GM04504 (cell line): ENCODE measurements around the gene ARMC7.

Source experiments
- DNase-seq: peaks from one replicate; pipeline ENCODE4 v3.0.0-alpha.2; 2012; ENCODE audit warnings: low read depth

Gene ARMC7

DNA sequence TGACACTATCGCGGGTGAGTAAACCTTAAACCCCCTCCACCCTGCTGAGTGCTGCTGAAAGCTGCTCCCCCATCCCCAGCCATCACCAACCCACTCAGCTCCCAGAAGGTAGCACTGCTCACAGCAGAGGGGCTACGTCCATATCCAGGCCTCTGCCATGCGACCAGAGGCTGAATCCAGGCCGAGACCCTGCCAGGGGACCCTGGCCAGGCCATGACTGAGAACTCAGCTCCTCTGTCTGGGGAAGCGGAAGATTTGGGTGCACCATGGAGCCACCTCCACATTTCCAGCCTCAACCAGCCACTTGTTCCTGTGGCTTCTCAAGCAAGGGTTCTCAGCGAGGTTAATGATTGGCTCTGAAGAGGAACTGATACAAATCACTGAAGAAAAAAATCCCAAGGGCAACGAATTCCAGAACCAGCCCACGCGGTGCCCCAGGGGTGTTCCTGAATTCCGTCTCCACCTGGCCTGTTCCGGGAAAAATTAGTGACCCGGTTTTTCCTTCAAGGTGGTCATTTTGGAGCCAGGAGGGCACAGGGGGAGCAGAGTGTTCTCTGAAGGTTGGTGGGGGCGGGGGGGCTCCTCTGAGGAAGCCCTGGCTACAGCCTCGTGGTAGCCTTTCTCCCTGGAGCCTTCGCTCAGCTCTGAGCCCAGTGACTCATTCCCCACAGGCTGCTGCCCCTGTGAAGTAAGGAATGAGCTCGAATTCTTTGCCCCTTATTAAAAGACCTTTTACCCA lies 31.3 kb upstream of the ARMC7 start:
- DNase-seq = peak; percentile 45

DNA sequence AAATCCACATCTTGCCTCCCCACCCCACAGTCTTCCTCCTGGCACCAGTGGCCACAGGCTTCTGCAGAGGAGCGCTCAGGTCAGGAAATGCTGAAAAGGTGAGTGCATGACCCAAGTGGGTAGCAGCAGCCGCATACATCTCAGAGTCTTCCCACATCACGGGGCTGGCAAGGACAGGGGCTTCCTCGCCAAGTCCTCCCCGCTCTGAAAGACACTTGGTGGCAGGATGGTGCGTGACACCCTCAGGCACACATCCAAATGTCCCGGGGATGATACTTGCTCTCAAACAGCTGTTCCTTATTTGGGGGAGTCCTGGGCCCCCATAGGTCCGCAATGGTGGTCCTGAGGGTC lies 30.8 kb upstream of the ARMC7 start:
- DNase-seq = no peak

DNA sequence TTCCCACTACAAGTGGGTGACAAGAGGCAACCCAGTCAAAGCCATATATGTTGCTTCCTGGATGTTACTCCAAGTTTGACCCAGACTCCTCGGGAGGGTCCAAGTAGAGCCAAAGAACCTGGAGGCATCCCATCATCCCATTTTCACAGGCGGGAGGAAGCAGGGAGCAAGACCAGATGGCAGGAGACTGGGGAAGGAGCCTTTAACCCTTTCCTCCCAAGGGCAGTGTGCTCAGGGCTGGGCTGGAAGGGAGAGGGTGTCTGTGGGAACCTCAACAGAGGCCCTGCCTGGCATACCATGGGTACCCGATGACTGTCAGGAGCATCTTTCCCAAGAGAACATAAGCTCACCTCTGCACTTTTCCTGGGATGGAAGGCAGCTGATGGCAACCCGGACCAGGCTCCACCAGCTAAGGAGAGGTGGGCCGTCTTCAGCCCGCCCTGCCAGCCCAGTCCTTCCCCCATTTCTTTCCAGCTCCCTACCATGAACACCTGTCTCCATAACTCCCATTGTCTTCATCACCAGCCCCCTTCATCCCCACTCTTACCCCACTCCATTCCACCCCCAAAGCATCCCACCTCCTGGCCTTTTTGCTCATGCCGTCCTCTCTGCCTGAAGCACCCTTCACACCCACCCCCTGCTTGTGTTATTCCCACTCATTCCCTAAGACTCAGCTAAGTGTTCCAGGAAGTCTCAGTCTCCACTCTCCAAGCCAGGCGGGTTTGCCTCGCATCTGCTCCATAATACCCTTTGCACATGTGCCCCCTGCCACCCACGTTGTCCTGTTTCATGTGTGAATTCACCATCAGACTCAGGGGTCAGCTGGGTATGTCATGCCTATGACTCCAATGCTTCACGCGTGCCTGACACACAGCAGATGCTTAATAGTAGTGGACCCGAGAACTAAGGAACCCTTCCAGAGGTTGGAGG lies 27.9 kb upstream of the ARMC7 start:
- no peak for DNase-seq

DNA sequence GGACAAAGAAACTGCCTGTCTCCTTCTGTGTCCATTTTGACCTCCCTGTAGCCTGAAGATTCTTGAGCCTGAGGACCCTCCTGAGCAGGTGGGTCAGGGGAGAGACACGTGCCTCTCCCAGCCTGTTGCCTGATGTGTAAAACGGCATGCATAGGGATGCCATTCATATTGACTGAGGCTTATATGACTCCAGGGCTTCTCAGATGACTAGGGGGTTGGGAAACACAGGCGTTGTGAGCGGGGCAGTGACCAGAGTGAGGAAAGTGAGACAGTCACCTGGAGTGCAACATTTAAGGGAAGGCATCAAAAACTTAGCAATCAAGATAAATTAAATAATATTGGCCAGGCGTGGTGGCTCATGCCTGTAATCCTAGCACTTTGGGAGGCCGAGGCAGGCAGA lies 27.1 kb upstream of the ARMC7 start:
- no peak for DNase-seq

DNA sequence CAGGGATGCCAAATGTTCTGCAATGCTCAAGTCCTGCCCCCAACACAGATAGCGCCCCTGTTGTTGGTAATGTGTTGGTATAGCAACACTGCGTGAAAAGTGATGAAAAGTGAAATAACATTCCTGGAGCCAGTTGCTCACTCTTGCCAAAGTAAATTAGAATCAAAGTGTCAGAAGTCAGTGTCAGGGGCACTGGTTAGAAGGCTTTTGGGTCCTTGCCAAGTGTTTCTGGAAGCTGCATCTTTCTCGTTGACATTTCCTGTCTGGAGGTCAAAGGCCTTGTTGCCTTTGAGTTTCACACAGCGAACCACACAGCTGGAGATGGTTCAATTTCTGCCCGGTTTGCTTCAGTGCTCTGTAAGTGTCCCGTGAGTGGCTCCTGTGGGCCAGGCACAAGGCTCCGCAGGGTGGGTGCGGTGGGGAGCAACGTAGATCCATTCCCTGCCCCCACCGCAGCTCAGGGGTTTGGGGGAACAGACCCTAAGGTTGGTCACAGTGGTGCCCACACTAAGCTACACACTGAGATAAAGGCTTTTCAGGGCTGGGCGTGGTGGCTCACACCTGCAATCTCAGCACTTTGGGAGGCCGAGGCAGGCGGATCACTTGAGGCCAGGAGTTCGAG lies 25.6 kb upstream of the ARMC7 start:
- DNase-seq = no peak

DNA sequence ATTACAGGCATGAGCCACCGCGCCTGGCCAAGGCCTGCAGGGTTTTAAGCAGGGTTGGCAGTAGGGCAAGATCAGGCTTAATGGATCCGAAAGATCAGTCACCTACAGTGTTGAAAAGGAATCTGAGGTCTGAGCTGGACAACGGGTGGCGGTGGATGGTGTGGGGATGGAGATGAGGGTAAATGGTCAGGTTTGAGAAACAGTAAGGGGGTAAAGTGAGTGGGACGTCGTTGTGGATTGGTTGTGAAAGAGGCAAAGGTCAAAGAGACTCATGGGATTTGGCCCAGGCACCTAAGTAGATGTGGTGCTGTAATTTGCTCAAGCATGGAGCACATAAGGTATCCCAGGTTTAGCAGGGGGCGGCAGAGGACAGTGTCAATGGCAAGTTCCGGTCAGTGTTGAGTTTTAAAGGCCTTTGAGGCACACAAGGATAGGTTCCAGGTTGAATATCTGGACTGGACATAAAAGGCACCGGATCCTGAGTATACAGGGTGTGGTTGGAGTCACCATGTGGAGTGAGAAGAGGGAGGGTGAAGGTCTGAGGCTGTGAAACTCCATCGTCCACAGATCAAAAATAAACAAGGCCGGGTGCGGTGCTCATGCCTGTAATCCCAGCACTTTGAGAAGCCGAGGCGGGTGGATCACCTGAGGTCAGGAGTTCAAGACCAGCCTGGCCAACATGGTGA lies 23.1 kb upstream of the ARMC7 start:
- DNase-seq = no peak

DNA sequence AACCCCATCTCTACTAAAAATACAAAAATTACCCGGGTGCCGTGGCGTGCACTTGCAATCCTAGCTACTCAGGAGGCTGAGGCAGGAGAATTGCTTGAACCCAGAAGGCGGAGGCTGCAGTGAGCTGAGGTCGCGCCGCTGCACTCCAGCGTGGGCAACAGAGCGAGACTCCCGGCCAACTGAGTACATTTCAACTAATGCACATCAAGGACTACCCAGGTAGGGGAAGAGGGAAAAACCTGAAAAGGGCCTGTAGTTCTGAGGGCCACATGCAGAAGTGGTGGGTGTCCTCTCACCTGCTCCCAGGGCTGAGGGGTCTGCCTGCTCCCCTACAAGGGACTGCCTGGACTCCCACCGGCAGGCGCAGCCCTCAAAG lies 22.6 kb upstream of the ARMC7 start:
- DNase-seq = no peak

DNA sequence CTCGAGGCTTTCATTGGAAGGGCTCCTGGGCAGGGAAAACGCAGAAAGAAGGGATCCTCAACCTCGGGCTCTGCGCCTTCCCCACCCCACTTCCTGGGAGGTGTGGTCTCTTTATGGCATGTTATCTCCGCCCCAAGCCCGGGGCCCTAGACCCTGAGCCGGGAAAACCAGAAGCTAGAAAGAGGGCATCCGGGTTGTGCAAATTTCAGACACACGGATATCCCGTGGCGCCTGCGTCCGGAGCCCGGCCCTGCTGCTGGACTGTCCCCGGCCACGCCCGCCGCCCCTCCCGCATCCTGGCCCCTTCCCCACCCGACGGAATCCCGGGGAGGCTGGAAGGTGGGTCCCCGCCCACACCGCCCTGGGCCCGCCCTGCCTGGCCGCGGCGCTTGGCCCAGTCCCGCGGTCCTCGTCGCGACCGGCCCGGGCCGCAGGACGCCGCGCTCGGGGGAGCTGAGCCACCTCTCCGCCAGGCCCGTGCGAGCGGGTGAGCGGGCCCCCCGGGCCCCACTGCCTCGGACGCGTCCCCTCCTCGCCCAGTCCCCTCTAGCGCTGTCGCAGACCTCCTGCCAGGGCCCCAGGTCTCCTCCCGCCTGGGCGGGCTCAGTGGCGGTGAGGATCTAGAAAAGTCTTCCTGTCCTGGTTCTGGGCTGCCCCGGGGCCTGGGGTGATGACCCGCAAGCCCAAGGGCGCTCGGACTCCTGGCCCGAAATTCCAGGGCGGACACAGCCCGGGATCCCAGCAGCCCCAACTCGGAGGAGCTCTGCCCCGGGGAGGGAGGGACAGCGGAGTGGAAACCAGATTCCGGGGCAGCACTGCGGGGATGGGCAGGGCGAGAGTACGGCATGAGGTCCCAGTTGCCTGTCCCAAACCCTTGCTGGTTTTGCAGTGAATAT lies 22.0 kb upstream of the ARMC7 start, which contains the start of gene SLC16A5:
Gene SLC16A5 (plus strand): TSS at position 397 of the 896 bp plus-strand sequence. CDS start 5,683 bp downstream, outside the sequence.
- peak; percentile 82 for DNase-seq

DNA sequence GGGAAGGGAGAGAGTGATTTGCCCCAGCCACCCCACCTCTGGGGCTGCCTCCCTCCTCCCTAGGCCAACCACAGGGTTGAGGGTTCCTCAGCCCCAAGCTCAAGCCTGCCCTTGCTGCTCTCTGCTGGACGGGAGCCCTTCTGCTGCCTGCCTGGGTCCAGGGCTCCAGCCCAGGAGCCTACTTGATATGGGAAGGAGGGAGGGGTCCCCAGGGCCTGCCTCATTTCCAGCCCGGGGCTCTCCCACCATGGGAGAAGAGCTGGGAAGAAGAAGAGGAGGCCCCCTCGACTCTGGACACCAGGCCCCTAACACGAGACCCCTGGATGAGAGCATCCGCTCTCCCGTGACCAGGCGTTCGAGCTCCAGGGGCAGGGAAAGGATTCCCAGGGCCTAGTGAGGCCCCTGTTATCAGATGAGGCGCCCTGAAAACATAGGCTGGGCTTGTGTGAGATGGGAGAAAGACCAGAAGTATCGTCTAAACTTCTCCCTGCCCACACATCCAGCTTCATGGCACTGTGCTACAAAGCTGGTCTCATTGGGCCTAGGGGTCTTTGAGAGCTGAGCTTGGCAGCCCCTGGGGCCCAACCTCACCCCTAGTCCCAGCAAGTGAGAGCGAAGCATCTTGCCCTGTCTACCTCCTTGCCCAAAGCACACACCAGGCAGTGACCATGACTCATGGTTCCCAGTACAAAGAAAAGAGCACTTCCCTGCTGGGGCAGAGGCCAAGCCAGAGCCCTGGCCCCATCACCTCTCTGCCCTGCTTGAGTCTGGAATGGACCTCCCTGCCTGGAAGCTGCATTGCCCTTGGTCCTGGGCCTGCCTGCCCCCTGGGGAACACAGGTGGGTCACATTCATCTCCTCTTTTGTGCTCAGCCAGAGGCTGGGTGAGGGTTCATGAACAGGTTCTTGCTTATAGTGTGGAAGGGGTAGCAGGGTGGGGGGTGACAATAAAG lies 21.0 kb upstream of the ARMC7 start:
- DNase-seq = no peak

DNA sequence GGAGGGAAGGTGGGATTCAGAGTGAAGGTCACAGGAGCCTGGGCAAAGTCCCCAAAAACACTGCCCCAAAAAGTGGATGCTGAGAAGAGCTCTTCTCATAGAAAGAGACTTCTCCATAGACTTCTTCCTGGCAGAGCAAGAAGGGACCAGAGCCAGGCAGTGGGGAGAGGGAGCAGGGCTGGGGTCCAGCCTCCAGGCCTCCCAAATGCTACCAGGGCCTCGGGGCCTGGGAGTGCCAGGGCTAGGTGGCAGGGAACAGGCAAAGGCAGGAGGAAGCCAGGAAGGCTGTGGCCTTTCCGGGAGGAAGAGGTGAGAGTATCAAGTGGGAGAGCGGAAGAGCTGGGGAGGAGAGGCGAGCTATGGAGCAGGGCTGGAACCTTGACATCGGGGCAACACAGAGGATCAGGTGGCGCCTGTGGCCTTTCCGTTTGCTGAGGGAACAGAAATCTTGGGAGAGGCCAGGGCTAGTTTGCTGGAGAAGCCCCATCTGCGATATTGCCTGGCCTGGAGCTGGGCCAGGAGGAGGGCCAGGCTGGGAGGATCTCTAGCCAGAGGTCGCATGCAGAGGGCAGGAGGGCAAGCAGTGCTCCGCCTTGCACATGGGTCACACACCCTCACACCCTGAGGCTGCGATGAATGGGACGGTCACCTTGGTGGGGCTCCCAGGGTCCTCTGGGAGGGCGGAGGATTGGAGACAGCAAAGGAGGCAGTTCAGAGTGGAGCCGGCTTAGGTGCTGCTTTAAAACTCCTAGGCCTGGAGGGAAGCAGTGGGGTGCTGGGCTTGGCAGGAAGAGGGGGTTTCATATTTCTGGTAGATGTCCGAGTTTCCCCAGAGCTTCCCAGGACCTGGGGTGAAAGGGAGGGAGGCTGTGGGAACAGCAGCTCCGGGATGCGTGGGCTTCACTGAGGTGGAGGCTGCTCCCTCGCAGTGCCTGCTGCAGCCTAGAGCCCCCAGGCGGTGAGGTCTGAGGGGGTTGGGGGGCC lies 18.6 kb upstream of the ARMC7 start:
- no peak for DNase-seq

DNA sequence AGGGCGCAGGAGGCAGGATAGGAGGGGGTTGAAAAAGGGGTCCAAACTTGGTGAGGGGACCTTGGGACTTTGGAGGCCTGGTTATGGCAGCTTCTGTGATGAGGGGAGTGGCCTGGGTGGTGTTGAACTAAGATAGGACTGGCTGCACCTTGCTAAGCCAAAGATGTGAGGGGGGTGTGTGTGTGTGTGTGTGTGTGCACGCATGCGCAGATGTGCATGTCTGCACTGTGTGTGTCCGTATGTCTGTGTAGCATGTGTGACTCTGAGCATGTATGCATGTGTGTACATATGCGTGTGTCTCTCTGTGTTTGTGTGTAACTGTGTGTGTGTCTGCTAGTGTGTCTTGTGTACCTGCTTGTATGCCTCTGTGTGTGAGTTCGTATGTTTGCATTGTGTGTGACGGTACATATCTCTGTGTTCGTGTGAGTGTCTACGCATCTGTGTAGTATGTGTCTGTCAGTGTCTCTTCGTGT lies 17.9 kb upstream of the ARMC7 start:
- no peak for DNase-seq

DNA sequence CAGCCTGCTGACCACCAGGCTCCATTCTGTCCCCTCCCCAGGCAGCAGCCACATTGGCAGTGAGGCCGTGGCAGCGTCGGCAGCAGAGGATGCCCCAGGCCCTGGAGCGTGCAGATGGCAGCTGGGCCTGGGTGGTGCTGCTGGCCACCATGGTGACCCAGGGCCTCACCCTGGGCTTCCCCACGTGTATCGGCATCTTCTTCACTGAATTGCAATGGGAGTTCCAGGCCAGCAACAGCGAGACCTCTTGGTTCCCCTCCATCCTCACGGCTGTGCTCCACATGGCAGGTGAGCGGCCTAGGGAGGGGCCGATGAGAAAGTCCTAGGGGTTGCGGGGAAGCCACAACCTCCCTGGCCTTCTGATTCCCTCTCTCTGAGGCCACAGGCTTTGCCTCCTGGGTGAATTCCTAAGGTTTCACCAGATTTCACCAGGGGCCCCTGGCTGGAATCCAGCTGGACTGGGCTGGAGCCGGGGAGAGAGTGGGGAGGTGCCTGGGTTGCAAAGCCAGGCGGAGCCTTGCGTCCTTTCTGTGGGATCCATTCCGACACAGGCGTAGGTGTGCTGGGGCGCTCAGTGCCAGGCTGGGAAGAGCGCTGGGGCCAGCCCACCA lies 16.1 kb upstream of the ARMC7 start:
- DNase-seq = no peak

DNA sequence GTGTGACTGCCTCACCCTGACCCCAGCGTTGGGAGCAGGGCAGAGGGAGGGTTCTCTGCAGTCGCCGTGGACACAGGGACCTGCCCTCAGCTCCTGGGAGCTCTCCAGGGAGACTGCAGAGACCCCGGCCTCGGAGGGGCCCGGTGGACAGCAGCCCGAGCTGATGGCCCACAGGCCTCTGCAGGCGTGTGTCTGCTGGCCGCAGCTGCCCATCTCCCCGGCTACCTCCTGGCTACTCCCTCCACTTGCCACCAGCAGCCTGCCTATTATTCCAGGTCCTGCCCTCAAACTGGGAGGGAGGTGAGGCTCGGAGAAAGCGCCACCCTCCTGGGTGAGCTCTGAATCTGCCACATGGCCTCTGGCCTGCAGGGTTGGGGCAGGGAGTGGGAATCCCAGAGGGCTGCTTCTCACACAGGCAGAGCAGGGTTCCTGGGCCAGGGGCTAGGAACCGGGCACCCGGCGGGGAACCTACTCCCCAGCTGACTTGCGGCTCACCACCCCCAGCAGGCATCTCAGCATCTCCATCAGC lies 14.8 kb upstream of the ARMC7 start:
- no peak for DNase-seq

DNA sequence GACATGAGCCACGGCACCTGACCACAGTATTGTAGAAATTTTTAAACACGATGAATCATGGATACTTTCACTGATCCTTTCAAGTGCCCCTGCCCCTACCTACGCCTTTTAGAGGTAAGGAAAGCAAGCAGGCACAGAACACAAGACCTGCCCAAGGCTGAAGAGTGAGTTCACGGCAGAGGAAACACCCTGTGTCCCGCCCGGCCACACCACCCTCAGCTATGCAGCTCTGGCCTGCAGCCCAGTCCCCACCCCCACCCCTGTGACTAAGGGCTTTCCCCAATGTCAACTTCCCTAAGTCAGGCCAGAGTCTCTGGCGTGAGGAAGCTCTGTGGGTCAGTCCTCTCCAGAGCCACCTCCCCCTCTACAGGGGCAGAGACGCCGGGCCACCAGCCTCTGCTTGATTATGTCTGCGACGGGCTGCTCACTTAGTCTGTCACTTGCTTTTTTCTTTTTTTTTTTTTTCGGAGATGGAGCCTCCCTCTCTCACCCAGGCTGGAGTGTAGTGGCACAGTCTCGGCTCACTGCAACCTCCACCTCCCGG lies 13.6 kb upstream of the ARMC7 start:
- peak; percentile 39 for DNase-seq

DNA sequence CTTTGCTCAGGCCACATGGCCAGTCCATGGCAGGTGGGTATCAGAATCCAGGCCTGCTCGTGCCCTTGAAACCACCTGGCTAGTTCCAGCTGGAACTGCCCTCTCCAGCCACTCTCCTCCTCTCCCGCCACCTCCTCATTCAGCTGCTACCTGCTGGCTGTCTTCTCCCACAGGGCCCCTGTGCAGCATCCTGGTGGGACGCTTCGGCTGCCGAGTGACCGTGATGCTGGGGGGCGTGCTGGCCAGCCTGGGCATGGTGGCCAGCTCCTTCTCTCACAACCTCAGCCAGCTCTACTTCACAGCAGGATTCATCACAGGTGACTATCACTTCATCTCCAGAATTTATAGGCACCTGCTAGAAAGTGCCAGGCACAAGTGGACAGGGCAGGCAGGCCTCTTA lies 11.9 kb upstream of the ARMC7 start:
- no peak for DNase-seq

DNA sequence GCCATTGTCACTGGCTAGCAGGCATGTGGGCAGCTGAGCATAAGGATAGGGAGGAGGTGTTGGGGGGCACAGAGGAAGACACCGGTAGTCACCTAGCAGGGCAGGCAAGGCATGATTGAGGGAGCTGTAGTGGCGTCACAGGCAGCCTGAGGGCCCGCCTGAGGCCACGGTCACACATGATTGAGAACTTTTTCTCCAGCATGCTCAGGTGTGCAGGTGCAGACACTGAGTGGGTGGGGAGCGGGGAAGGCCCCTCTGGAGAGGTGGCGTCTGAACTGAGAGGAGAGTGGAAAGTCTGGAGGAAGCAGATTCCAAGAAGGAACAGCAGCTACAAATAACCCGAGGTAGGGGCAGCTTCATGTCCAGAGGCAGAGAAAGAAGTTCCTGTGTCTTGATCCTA lies 10.9 kb upstream of the ARMC7 start:
- DNase-seq = no peak

DNA sequence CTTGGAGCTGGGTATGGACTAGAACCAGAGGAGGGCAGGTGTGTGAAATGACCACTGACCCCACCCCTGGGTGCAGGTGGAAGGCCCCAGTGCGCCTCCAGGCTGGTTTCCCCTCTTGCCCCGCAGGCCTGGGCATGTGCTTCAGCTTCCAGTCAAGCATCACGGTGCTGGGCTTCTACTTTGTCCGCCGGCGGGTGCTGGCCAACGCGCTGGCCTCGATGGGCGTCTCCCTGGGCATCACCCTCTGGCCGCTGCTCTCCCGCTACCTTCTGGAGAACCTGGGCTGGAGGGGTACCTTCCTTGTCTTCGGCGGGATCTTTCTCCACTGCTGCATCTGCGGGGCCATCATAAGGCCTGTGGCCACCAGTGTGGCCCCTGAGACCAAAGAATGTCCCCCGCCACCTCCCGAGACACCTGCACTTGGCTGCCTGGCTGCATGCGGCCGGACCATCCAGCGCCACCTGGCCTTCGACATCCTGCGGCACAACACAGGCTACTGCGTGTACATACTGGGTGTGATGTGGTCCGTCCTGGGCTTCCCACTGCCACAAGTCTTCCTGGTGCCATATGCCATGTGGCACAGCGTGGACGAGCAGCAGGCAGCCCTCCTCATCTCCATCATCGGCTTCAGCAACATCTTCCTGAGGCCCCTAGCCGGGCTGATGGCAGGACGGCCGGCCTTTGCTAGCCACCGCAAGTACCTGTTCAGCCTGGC lies 9.7 kb upstream of the ARMC7 start:
- DNase-seq = no peak
